Measurements from ENCODE around the gene ZNF518B. TPM values are rescaled to one million over a fixed set of nuclear protein-coding genes. Genes with fewer than 3 reads are reported as not detected.

Gene ZNF518B
- total and polyA plus RNA-seq, 10 of the 15 experiments (the other 5 are each of a cell fraction or from before 2014, with no cell fraction given) = 2.7 to 20.5 (median 9.2) TPM

DNA sequence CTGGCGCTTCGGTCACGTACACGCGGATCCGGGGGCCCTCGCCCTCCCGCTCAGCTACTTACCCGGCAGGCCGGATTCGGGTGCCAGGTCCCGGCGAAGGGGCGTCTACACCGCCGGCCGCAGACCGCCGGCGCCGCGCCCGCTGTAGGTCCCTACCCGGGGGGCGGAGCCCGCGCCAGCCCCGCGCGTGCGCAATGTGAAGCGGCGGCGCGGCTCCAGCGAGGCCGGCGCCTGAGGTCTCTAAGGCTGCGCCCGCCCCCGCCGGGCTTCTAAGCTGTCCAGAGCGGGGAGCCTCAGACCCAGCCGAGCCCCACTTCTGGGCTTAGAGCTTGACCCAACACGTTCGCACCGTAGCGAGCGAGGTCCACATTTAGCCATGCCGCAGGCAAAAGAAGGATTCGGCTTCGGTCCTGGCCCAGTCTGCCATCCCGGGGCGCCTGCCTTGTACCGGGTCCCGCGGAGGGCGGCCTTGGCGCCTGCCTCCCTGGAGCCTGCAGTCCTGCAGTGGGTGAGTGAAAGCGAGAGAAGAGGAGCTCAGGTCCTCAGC lies at the start of gene ZNF518B (continued):
- TF ChIP-seq EGR1 (IDR thresholded peaks at IDR 0.05; ENCODE audit: borderline replicate concordance in 1 of 2, low read depth in 2 of 2, low read length in 2 of 2) (peak in 1 of 2 experiments; percentile 58; a peak in 1 of 3 replicates), ESRRA (IDR thresholded peaks at IDR 0.05; ENCODE audit: low read length) (0 out of 2 replicates have a peak, but pooled peaks have one; percentile 23), SMARCA5 (IDR thresholded peaks at IDR 0.05) (no peak), NRF1 (conservative IDR thresholded peaks at IDR 0.05; ENCODE audit: low read depth, low read length) (peak; percentile 62), ZSCAN29 (IDR thresholded peaks at IDR 0.05) (peak; percentile 97)

DNA sequence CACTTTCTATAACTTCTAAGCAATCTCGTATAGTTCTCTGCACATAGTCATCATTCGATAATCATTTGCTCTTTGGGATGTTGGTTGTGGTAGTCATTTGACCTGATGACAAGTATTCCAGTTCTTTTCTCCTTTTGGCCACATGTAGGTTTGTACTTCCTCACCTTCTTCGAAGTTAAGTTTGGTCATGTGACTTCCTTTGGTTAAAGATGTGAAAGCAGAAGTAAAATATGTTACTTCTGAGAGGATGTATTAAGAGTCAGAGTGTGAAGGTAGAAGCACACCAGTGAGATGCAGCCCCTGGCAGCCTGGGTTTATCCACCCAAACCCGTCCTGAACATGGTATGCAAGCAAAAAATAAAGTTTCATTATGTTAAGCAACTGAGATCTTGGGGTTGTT lies 48.9 kb upstream of the ZNF518B start:
- no peak overlapping the region for H3K4me2 ChIP-seq (ENCODE audit: control insufficient read depth, insufficient read depth)
- H3K4me1 ChIP-seq (ENCODE audit: control insufficient read depth, insufficient read depth, low read length) = no peaks in the 10 kb centered on the region
- WGBS (ENCODE audit: insufficient coverage, insufficient replicate concordance, low lambda C conversion rate, missing lambda C conversion rate) = 39% methylated on average over 4 of the region's 4 CpGs
- no peak overlapping the region for H2AFZ ChIP-seq (ENCODE audit: control insufficient read depth, low read depth, low read length)
- H3K27me3 ChIP-seq (replicated peaks in 1 of 2; ENCODE audit: control insufficient read depth in 2 of 2, insufficient read depth in 2 of 2, low read length in 1 of 2) = no peaks in the 10 kb centered on the region
- H3K27ac ChIP-seq (ENCODE audit: control insufficient read depth, insufficient read depth) = no peak overlapping the region
- H3K79me2 ChIP-seq (ENCODE audit: control insufficient read depth, insufficient read depth, low read length) = no peaks in the 10 kb centered on the region
- DNase-seq (ENCODE audit: low read depth, low spot score) (no peak), ATAC-seq (no peak), FAIRE-seq (no peak)
- intact Hi-C loops (cut with micrococcal nuclease; ENCODE audit: unreplicated experiment) = no loop called here
- H3K9me3 ChIP-seq (replicated peaks; ENCODE audit: control insufficient read depth, insufficient read depth, low read length) = peaks cover 9% of the 10 kb centered on the region; the same call in 2 of the 3 replicates
- H3K4me3 ChIP-seq = no peak overlapping the region
- in situ Hi-C loops (cut with MboI) = no loop called here
- SMC1A ChIA-PET (ENCODE audit: uncharacterized antibody, unreplicated experiment) = no interaction called here
- POLR2A ChIA-PET = no interaction called here
- RAD21 ChIA-PET (ENCODE audit: unreplicated experiment) = no interaction called here
- TF ChIP-seq IKZF2 (IDR thresholded peaks at IDR 0.05) (no peak), SP1 (IDR thresholded peaks at IDR 0.05; ENCODE audit: low read depth, low read length) (no peak), BRCA1 (IDR thresholded peaks at IDR 0.05; ENCODE audit: low read depth, low read length) (no peak), JUNB (IDR thresholded peaks at IDR 0.05) (no peak), CBX5 (IDR thresholded peaks at IDR 0.05; ENCODE audit: low read depth) (peak; percentile 68; the same call in 1 of the 2 replicates), IKZF1 (conservative IDR thresholded peaks at IDR 0.05) (no peak)
- TF ChIP-seq, protein P1, sequence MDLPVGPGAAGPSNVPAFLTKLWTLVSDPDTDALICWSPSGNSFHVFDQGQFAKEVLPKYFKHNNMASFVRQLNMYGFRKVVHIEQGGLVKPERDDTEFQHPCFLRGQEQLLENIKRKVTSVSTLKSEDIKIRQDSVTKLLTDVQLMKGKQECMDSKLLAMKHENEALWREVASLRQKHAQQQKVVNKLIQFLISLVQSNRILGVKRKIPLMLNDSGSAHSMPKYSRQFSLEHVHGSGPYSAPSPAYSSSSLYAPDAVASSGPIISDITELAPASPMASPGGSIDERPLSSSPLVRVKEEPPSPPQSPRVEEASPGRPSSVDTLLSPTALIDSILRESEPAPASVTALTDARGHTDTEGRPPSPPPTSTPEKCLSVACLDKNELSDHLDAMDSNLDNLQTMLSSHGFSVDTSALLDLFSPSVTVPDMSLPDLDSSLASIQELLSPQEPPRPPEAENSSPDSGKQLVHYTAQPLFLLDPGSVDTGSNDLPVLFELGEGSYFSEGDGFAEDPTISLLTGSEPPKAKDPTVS (IDR thresholded peaks at IDR 0.05; ENCODE audit: low read depth, low read length) = no peak
- TF ChIP-seq, protein P2, sequence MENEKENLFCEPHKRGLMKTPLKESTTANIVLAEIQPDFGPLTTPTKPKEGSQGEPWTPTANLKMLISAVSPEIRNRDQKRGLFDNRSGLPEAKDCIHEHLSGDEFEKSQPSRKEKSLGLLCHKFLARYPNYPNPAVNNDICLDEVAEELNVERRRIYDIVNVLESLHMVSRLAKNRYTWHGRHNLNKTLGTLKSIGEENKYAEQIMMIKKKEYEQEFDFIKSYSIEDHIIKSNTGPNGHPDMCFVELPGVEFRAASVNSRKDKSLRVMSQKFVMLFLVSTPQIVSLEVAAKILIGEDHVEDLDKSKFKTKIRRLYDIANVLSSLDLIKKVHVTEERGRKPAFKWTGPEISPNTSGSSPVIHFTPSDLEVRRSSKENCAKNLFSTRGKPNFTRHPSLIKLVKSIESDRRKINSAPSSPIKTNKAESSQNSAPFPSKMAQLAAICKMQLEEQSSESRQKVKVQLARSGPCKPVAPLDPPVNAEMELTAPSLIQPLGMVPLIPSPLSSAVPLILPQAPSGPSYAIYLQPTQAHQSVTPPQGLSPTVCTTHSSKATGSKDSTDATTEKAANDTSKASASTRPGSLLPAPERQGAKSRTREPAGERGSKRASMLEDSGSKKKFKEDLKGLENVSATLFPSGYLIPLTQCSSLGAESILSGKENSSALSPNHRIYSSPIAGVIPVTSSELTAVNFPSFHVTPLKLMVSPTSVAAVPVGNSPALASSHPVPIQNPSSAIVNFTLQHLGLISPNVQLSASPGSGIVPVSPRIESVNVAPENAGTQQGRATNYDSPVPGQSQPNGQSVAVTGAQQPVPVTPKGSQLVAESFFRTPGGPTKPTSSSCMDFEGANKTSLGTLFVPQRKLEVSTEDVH (IDR thresholded peaks at IDR 0.05; ENCODE audit: low read depth, partially characterized antibody) = no peak
- no peaks in the 10 kb centered on the region for H4K20me1 ChIP-seq (ENCODE audit: control insufficient read depth, insufficient read depth)
- BruUV-seq (replicated peaks) = no TSS peak
- CTCF ChIA-PET = no interaction called here
- no peaks in the 10 kb centered on the region for H3K36me3 ChIP-seq (ENCODE audit: control insufficient read depth in 2 of 2, insufficient read depth in 2 of 2, low read length in 1 of 2)
- H3K9ac ChIP-seq (ENCODE audit: control insufficient read depth, insufficient read depth, low read length) = no peak overlapping the region

Measured in GM12878 (cell line).